ENCODE results near the gene GMEB2. TPM values are rescaled to one million over a fixed set of nuclear protein-coding genes. Genes with fewer than 3 reads are reported as not detected.

The GMEB2 gene
- total RNA-seq, 4 donors from 2014 or later = 6.6 to 12.8 (median 9.2) TPM

GRCh38 chr20:63665708-63666107 is 38.8 kb upstream of the GMEB2 start:
- TF ChIP-seq CTCF (IDR thresholded peaks at IDR 0.05) = no peak
- ATAC-seq (ENCODE audit: low FRiP score) (peak; percentile 5), DNase-seq (ENCODE audit: low spot score) (no peak)

GRCh38 chr20:63664861-63665594 is 38.1 kb upstream of the GMEB2 start:
- ATAC-seq (ENCODE audit: low FRiP score) (peak; percentile 77), DNase-seq (ENCODE audit: low spot score) (no peak)
- TF ChIP-seq CTCF (IDR thresholded peaks at IDR 0.05) = no peak

GRCh38 chr20:63664143-63664851 is 37.4 kb upstream of the GMEB2 start:
- ATAC-seq (ENCODE audit: low FRiP score) (no peak), DNase-seq (ENCODE audit: low spot score) (no peak)
- no peak for TF ChIP-seq CTCF (IDR thresholded peaks at IDR 0.05)

- DNase-seq (ENCODE audit: low spot score) = no peak
Measured at GRCh38 chr20:63663332-63664066, 36.6 kb upstream of the GMEB2 start.

GRCh38 chr20:63662813-63663189 is 35.9 kb upstream of the GMEB2 start:
- TF ChIP-seq CTCF (IDR thresholded peaks at IDR 0.05) = no peak
- no peak for ATAC-seq (ENCODE audit: low FRiP score)
- no peak for DNase-seq (ENCODE audit: low spot score)

More at GRCh38 chr20:63663332-63664066, 36.6 kb upstream of the GMEB2 start:
- no peak for TF ChIP-seq CTCF (IDR thresholded peaks at IDR 0.05)
- ATAC-seq (ENCODE audit: low FRiP score) = no peak

GRCh38 chr20:63661959-63662812 is 35.3 kb upstream of the GMEB2 start:
- ATAC-seq (ENCODE audit: low FRiP score) (no peak), DNase-seq (ENCODE audit: low spot score) (no peak)
- TF ChIP-seq CTCF (IDR thresholded peaks at IDR 0.05) = no peak
